BJ (cell line): ENCODE data around the gene FUT7. TPM values are rescaled to one million over a fixed set of nuclear protein-coding genes. Genes with fewer than 3 reads are reported as not detected.

ENCODE experiments used
- CTCF ChIA-PET: fragments of 350-600 bp; formaldehyde crosslinking; extraction: SDS; loops from one replicate; lab custom pipeline; 2021; ENCODE audit warnings: antibody characterized with exemption, inconsistent platforms; lab: Yijun Ruan, JAX
- POLR2A ChIA-PET: fragments of 300-600 bp; sonication (Branson Sonifier 250); formaldehyde crosslinking; extraction: SDS; loops from one replicate; lab custom pipeline; 2021; ENCODE audit warnings: antibody characterized with exemption; lab: Charles Lee
- DNase-seq: peaks from one replicate; pipeline ENCODE4 v3.0.0-alpha.2; 2011; ENCODE audit warnings: low read depth
- H3K27me3 ChIP-seq: 2 replicates; pipeline ENCODE4 v1.6.0; 2011; ENCODE audit warnings: low read length; ENCODE audit not compliant: control insufficient read depth, insufficient read depth
- H3K36me3 ChIP-seq: 2 replicates; pipeline ENCODE4 v1.5.1; 2011; ENCODE audit warnings: low read length; ENCODE audit not compliant: control insufficient read depth, insufficient read depth
- H3K4me3 ChIP-seq: 2 replicates; pipeline ENCODE4 v1.5.1; 2011; ENCODE audit warnings: low read depth, mild to moderate bottlenecking, control low read depth, low read length
- polyA plus RNA-seq: library from polyadenylated mRNA; depleted of rRNA; stranded (reverse); fragments of >200 nt; gene quantifications from 2 replicates; pipeline ENCODE4 v1.2.3, GENCODE V29; 2011
- TF ChIP-seq, protein P1 (sequence below): IDR thresholded peaks from 2 replicates; pipeline ENCODE4 v1.5.1; 2011; ENCODE audit warnings: low read depth, mild to moderate bottlenecking, control low read depth, inconsistent platforms, low read length, moderate library complexity; ENCODE audit not compliant: insufficient read depth

The FUT7 gene
- polyA plus RNA-seq, 1 experiment: not detected

DNA sequence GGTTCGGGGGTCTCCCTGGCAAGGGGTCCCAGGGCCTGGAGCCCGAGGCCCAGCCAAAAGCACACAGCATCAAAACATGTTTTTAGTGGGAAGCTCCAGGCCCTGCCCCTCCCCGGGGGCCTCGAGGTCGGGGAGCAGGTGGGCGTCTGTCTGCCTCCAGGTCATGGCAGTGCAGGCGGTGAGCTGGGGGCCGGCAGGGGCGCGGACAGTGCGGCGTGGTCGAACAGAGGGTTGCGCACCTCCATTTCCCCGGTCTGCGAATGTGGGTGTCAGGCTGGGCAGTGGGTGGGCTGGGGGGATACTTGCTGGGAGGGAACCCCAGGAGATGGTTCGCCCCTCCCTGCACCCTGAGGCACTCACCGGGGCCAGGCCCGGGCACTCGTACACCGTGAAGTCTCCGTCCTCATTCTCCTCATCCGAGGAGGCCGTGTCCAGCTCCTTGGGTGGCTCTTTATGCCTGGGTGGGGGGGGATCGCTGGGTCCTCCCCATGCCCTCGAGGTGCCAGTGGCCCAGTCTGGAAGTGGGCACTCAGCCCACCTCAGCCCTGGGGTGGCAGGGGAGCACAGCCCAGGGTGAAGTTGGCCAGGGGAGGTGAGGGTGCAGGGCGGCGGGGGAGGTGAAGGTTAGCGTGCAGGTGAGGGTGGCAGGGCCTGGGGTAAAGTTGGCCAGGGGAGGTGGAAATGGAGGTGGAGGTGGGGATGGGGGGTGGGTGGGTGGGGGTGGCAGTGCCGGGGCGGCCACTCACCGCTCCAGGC, 7.9 kb upstream of the FUT7 start:
- TF ChIP-seq, protein P1, sequence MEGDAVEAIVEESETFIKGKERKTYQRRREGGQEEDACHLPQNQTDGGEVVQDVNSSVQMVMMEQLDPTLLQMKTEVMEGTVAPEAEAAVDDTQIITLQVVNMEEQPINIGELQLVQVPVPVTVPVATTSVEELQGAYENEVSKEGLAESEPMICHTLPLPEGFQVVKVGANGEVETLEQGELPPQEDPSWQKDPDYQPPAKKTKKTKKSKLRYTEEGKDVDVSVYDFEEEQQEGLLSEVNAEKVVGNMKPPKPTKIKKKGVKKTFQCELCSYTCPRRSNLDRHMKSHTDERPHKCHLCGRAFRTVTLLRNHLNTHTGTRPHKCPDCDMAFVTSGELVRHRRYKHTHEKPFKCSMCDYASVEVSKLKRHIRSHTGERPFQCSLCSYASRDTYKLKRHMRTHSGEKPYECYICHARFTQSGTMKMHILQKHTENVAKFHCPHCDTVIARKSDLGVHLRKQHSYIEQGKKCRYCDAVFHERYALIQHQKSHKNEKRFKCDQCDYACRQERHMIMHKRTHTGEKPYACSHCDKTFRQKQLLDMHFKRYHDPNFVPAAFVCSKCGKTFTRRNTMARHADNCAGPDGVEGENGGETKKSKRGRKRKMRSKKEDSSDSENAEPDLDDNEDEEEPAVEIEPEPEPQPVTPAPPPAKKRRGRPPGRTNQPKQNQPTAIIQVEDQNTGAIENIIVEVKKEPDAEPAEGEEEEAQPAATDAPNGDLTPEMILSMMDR: no peak

DNA sequence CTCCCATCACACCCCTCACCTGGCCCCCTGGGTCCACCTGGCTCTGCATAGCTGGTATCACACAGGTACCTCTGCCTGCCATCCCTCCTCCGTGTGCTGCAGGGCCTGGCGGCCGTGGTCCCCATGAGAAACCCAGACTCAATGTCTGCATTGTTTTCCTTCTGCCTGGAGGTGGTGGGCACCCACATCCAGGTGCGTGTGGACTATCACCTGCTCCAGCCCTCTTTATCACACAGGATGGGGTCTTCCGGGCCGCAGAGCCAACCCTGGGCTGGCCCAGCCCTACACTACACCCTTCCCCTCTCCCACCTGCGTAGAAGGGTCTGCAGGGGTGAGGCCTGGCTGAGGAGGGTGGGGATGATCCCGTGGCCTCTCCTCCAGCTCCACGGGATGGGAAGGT, 7.0 kb upstream of the FUT7 start:
- TF ChIP-seq, protein P1: no peak
- Histone ChIP-seq H3K27me3 (no peaks in the 10 kb centered on the region), H3K4me3 (no peak overlapping the region), H3K36me3 (peaks cover 17% of the 10 kb centered on the region)
- ChIA-PET CTCF (interaction anchor here (1.0 to 8.2 kb wide), 5 partner anchors 10 to 196 kb away, joined by 3 to 118 read pairs (median 4); partner anchors contain the start of genes C8G and CLIC3), POLR2A (no interaction called here)
- no peak for DNase-seq

More for the DNA sequence above, 7.9 kb upstream of the FUT7 start:
- Histone ChIP-seq H3K4me3 (no peak overlapping the region), H3K36me3 (peaks cover 17% of the 10 kb centered on the region), H3K27me3 (no peaks in the 10 kb centered on the region)
- ChIA-PET CTCF (interaction anchor here (0.6 to 8.2 kb wide), 7 partner anchors 10 to 713 kb away, joined by 3 to 118 read pairs (median 3); partner anchors contain the start of genes C8G and CLIC3), POLR2A (no interaction called here)
- DNase-seq: no peak

DNA sequence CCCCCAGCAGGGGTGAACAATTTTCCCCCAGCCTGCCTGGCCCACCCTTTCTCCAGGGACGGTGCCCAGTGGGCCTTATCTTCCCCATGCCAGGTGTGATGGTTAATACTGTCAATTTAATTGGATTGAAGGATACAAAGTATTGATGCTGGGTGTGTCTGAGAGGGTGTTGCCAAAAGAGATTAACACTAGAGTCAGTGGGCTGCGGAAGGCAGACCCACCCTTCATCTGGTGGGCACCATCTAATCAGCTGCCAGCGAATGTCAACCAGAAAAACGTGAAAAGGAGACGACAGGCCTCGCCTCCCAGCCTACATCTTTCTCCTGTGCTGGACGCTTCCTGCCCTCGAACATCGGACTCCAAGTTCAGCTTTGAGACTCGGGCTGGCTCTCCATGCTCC, 5.6 kb upstream of the FUT7 start:
- DNase-seq: no peak
- ChIA-PET CTCF (interaction anchor here (1.1 to 8.2 kb wide), 5 partner anchors 8 to 252 kb away, joined by 5 to 118 read pairs (median 50); partner anchors contain the start of genes ABCA2, C8G and NPDC1), POLR2A (no interaction called here)
- no peaks in the 10 kb centered on the region for H3K27me3 ChIP-seq
- no peak overlapping the region for H3K4me3 ChIP-seq
- peaks cover 17% of the 10 kb centered on the region for H3K36me3 ChIP-seq
- TF ChIP-seq, protein P1: no peak

GRCh38 chr9:137037035-137037434, 5.1 kb upstream of the FUT7 start:
- no peak overlapping the region for H3K4me3 ChIP-seq
- H3K36me3 ChIP-seq: peaks cover 17% of the 10 kb centered on the region
- CTCF ChIA-PET: interaction anchor here (0.6 to 8.2 kb wide), 7 partner anchors 9 to 252 kb away, joined by 3 to 118 read pairs (median 27); partner anchors contain the start of genes ABCA2, C8G, NPDC1 and RNF224
- TF ChIP-seq, protein P1: no peak
- POLR2A ChIA-PET: no interaction called here
- no peaks in the 10 kb centered on the region for H3K27me3 ChIP-seq
- DNase-seq: no peak

DNA sequence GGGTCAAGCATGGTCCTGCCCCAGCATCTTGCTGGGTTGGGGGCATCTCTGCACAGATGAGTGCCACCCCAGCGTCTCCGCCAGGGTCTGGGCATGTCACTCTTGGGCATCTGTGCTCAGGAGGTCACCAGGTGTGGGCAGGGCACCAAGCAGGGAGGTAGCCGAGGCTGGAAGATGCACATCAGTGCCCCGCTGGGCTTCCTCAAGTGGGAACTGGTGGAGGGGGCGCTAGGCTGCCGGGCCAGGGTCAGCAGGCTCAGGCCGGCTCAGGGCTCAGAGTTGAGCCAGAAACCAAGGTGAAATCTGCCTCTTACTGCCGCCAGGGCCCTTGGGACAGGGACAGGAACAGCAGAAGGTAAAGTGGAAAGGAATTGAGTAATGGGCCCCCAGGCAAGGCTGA, 4.0 kb upstream of the FUT7 start:
- TF ChIP-seq, protein P1: no peak
- no peaks in the 10 kb centered on the region for H3K27me3 ChIP-seq
- ChIA-PET POLR2A (no interaction called here), CTCF (interaction anchor here (0.7 to 8.2 kb wide), 27 partner anchors 8 to 270 kb away, joined by 3 to 118 read pairs (median 6); partner anchors contain the start of genes ABCA2, AJM1, C8G and CLIC3)
- H3K4me3 ChIP-seq: no peak overlapping the region
- H3K36me3 ChIP-seq: peaks cover 17% of the 10 kb centered on the region
- no peak for DNase-seq
